ENCODE results near the gene FYCO1.

- no peak for TF ChIP-seq EP300 (IDR thresholded peaks at IDR 0.05; ENCODE audit: low read length)
- TF ChIP-seq KLF13 (tag; IDR thresholded peaks at IDR 0.05; ENCODE audit: borderline replicate concordance, low read depth), result no peak
- no peak for TF ChIP-seq GTF2F1 (IDR thresholded peaks at IDR 0.05; ENCODE audit: low read depth, low read length)
- no peak for TF ChIP-seq NFRKB (IDR thresholded peaks at IDR 0.05; ENCODE audit: low read depth)
Measured at GRCh38 chr3:45951946-45952345, 43.7 kb downstream of the FYCO1 start.

Data from K562 (cell line).